GM13977 (cell line): Measurements from ENCODE around the gene SLC17A6.

Experiments
- DNase-seq: peaks from one replicate; pipeline ENCODE4 v3.0.0; 2012; ENCODE audit warnings: low spot score
- in situ Hi-C: fragments of 300-500 bp; cut with MboI; formaldehyde crosslinking; loops from one replicate; pipeline ENCODE4 v1.12.0; 2022; ENCODE audit warnings: low sequenced_read_pairs, low pct_unique_long_range_greater_than_20kb, mixed read lengths, inconsistent platforms; ENCODE audit not compliant: unreplicated experiment
- TF ChIP-seq, protein P1 (sequence below): IDR thresholded peaks from 2 replicates; pipeline ENCODE4 v1.5.1; 2012; ENCODE audit warnings: mild to moderate bottlenecking, control low read depth; ENCODE audit not compliant: insufficient read depth; ENCODE audit errors: extremely low read depth, missing control alignments

Gene SLC17A6

DNA sequence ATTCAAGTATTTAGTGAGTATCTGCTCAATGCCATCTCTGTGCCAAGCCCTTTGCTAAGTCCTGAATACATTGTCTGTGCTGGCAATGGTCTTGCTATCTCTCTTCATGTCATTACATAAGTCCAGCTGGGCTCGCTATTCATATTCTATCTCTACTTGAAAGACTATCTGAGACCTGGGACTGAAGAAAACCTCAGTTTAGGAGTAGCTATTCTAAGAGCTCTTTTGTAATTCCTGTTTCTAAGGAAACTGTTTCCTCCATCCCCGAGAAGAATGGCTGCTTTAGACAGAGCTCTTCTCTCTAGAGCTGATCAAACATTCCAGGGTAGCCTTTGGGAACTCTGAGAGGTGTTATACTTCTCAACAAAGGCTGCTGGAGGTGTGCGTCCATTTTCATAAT lies 33.0 kb downstream of the SLC17A6 start:
- DNase-seq: no peak
- in situ Hi-C loops: no loop called here
- TF ChIP-seq, protein P1, sequence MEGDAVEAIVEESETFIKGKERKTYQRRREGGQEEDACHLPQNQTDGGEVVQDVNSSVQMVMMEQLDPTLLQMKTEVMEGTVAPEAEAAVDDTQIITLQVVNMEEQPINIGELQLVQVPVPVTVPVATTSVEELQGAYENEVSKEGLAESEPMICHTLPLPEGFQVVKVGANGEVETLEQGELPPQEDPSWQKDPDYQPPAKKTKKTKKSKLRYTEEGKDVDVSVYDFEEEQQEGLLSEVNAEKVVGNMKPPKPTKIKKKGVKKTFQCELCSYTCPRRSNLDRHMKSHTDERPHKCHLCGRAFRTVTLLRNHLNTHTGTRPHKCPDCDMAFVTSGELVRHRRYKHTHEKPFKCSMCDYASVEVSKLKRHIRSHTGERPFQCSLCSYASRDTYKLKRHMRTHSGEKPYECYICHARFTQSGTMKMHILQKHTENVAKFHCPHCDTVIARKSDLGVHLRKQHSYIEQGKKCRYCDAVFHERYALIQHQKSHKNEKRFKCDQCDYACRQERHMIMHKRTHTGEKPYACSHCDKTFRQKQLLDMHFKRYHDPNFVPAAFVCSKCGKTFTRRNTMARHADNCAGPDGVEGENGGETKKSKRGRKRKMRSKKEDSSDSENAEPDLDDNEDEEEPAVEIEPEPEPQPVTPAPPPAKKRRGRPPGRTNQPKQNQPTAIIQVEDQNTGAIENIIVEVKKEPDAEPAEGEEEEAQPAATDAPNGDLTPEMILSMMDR: no peak

- in situ Hi-C loops: no loop called here
- TF ChIP-seq, protein P1: no peak
- DNase-seq: no peak
Measured at GRCh38 chr11:22387126-22387525, 48.9 kb downstream of the SLC17A6 start.

DNA sequence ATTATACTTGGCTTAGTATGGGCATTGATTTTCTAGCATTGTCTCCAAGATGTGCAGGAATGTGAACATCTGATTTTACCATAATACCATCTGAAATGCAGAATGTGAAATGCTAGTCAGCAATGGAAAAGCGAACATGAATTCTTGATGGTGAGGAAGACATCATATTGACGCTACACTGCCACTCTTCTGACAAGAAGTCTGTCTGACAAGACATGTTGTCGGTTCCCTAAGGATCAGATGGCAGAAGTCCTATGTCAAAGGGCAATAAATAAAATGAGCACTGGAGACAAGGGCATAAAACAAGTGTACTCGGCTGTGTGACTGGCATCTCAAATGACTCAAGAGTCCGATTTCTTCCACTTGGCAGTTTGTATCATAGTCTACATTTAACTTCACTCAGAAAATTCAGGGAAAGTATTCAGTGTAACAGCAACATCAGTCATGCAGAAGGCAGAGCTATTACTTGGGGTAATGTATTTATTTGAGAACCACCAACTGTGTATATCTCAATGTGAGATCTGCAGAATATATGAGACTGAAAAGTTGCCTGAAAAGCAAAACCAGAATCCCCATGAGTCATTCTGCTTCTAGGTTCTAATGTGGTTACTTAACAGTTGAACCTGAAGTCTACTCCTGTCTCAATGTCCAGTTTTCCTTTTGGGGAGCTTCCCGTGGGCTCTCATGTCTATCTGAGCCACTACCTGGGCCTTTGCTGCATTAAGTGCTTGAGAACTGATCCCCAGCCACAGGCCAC lies 51.5 kb downstream of the SLC17A6 start:
- in situ Hi-C loops: no loop called here
- no peak for DNase-seq
- TF ChIP-seq, protein P1: no peak

DNA sequence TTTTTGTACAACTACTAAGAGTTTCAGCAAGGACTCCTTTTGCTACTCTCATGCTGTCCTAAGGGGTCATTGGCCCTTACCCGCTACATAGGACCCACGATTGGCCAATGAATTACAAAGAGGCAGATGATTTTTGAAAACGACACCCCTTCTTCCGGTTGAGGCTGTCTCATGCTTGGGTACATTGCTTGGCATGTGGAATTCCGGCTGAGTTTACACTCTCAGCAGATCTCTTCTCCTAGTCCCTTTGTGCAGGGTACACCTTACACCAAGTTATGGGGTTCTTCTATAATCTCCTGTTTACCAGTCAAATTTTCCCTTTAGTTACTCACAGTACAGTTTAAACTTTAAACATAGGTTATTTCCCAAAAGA lies 52.1 kb downstream of the SLC17A6 start:
- in situ Hi-C loops: no loop called here
- TF ChIP-seq, protein P1: no peak
- no peak for DNase-seq

GRCh38 chr11:22392561-22392960 lies 54.4 kb downstream of the SLC17A6 start:
- no peak for DNase-seq
- in situ Hi-C loops: no loop called here
- TF ChIP-seq, protein P1: no peak

- in situ Hi-C loops: no loop called here
- DNase-seq: no peak
- TF ChIP-seq, protein P1: no peak
Measured at GRCh38 chr11:22405377-22405776, 67.2 kb downstream of the SLC17A6 start.
